HepG2 (cell line): ENCODE measurements around the gene GNG7. TPM values are rescaled to one million over a fixed set of nuclear protein-coding genes. Genes with fewer than 3 reads are reported as not detected.
A peak's percentile ranks its signal among the peaks of the same experiment; 100 is the strongest.

Experiments used
- CENPX ChIP-seq: sonication (generic); formaldehyde crosslinking; IDR thresholded peaks from 2 replicates; pipeline ENCODE4 v1.9.0; 2021; ENCODE audit warnings: mild to moderate bottlenecking, missing genetic modification reagents, moderate library complexity
- JUNB ChIP-seq: sonication (generic); formaldehyde crosslinking; IDR thresholded peaks from 2 replicates; pipeline ENCODE4 v1.8.0; 2022; ENCODE audit warnings: missing genetic modification reagents, mild to moderate bottlenecking, borderline replicate concordance
- MIXL1 ChIP-seq: IDR thresholded peaks from 2 replicates; pipeline ENCODE4 v1.6.1; 2016
- NPAS2 ChIP-seq: sonication (generic); formaldehyde crosslinking; IDR thresholded peaks from 2 replicates; pipeline ENCODE4 v1.8.0; 2022; ENCODE audit warnings: mild to moderate bottlenecking, missing genetic modification reagents, borderline replicate concordance
- NR2F2 ChIP-seq: IDR thresholded peaks from 2 replicates; pipeline ENCODE4 v1.6.1; 2012; ENCODE audit warnings: low read depth, inconsistent platforms, borderline replicate concordance
- RAD51 ChIP-seq: fragments of 450-650 bp; IDR thresholded peaks from 2 replicates; pipeline ENCODE4 v1.6.1; 2016; ENCODE audit warnings: borderline replicate concordance
- SMAD1 ChIP-seq: sonication (generic); formaldehyde crosslinking; IDR thresholded peaks from 2 replicates; pipeline ENCODE4 v1.4.0; 2020; ENCODE audit warnings: missing genetic modification reagents, low read depth, mild to moderate bottlenecking, borderline replicate concordance
- SPEN ChIP-seq: sonication (generic); formaldehyde crosslinking; IDR thresholded peaks from 2 replicates; pipeline ENCODE4 v1.5.1; 2020; ENCODE audit warnings: low read depth, mild to moderate bottlenecking, missing genetic modification reagents
- SSRP1 ChIP-seq: IDR thresholded peaks from 2 replicates; pipeline ENCODE4 v1.6.1; 2016; ENCODE audit warnings: control low read depth
- TRAFD1 ChIP-seq: sonication (generic); formaldehyde crosslinking; IDR thresholded peaks from 2 replicates; pipeline ENCODE4 v1.5.1; 2020; ENCODE audit warnings: missing genetic modification reagents, mild to moderate bottlenecking, borderline replicate concordance
- USF2 ChIP-seq, 2 experiments: sonication (generic) in 1 of 2; formaldehyde crosslinking in 1 of 2; IDR thresholded peaks; 2 replicates each; pipeline versions ENCODE4 v1.5.1 to v1.6.1; 2011 to 2020; ENCODE audit warnings: borderline replicate concordance in 1 of 2, low read depth in 1 of 2, low read length in 1 of 2, mild to moderate bottlenecking in 1 of 2, missing genetic modification reagents in 1 of 2, moderate library complexity in 1 of 2
- ZBED4 ChIP-seq: sonication (generic); formaldehyde crosslinking; IDR thresholded peaks from 2 replicates; pipeline ENCODE4 v1.4.0; 2020; ENCODE audit warnings: missing genetic modification reagents, borderline replicate concordance
- ZNF30 ChIP-seq: sonication (generic); formaldehyde crosslinking; IDR thresholded peaks from 2 replicates; pipeline ENCODE4 v1.5.0; 2020; ENCODE audit warnings: mild to moderate bottlenecking, missing genetic modification reagents
- ZNF34 ChIP-seq: sonication (generic); formaldehyde crosslinking; IDR thresholded peaks from 2 replicates; pipeline ENCODE4 v1.4.0; 2020; ENCODE audit warnings: mild to moderate bottlenecking, missing genetic modification reagents, borderline replicate concordance
- ZNF530 ChIP-seq: sonication (generic); formaldehyde crosslinking; IDR thresholded peaks from 2 replicates; pipeline ENCODE4 v1.5.0; 2020; ENCODE audit warnings: low read depth, mild to moderate bottlenecking, missing genetic modification reagents
- ZNF598 ChIP-seq: sonication (generic); formaldehyde crosslinking; IDR thresholded peaks from 2 replicates; pipeline ENCODE4 v1.5.1; 2020; ENCODE audit warnings: mild to moderate bottlenecking, missing genetic modification reagents, borderline replicate concordance
- ZNF629 ChIP-seq: sonication (generic); formaldehyde crosslinking; conservative IDR thresholded peaks from 2 replicates; pipeline ENCODE4 v1.5.0; 2020; ENCODE audit warnings: missing genetic modification reagents
- ZNF703 ChIP-seq: sonication (generic); formaldehyde crosslinking; IDR thresholded peaks from 2 replicates; pipeline ENCODE4 v1.5.1; 2020; ENCODE audit warnings: missing genetic modification reagents, mild to moderate bottlenecking, moderate library complexity, borderline replicate concordance
- ZNF776 ChIP-seq: sonication (generic); formaldehyde crosslinking; IDR thresholded peaks from 2 replicates; pipeline ENCODE4 v1.4.0; 2020; ENCODE audit warnings: mild to moderate bottlenecking, missing genetic modification reagents
- polyA plus RNA-seq, 8 experiments: library from polyadenylated mRNA; depleted of rRNA in 3 of 8; stranded (reverse) in 7 of 8; unstranded in 1 of 8; fragments of >200 nt; fragmentation: Illumina TruSeq in 4 of 8; extraction: Trizol in 4 of 8; gene quantifications; 2 replicates each; pipeline versions ENCODE4 v1.2.1 to v1.2.3, GENCODE V29; 2011 to 2016; ENCODE audit warnings: low read depth in 4 of 8, missing spikeins in 1 of 8, mixed read lengths in 1 of 8; ENCODE audit not compliant: insufficient read depth in 1 of 8
- total RNA-seq, 5 experiments: library from RNA; depleted of rRNA; stranded (reverse); fragments of >200 nt; fragmentation: Illumina TruSeq; extraction: Trizol; gene quantifications; 2 replicates each; pipeline ENCODE4 v1.2.3, GENCODE V29; 2016; ENCODE audit warnings: low read depth in 1 of 5

Gene GNG7
- total and polyA plus RNA-seq, 2 of the 13 experiments (the other 11 are each of a cell fraction or from before 2014, with no cell fraction given) = 1.4 to 3.3 TPM

GRCh38 chr19:2546128-2547032 lies 156.1 kb downstream of the GNG7 start (continued):
- TF ChIP-seq JUNB (no peak), ZNF703 (CRISPR knock-in tag) (peak; percentile 40; the same call in 1 of the 2 replicates), ZNF530 (no peak), CENPX (CRISPR knock-in tag) (no peak), SMAD1 (0 out of 2 replicates have a peak, but pooled peaks have one; percentile 43), RAD51 (peak; percentile 8; the same call in 1 of the 2 replicates), NR2F2 (peak; percentile 22; the same call in 1 of the 2 replicates), ZNF776 (no peak), TRAFD1 (CRISPR knock-in tag) (no peak), ZBED4 (CRISPR knock-in tag) (peak; percentile 91), NPAS2 (CRISPR knock-in tag) (no peak), USF2 (IDR thresholded peaks at IDR 0.05; ENCODE audit: low read depth, low read length) (0 out of 2 replicates have a peak, but pooled peaks have one; percentile 20), USF2 (CRISPR knock-in tag; IDR thresholded peaks at IDR 0.05; ENCODE audit: borderline replicate concordance) (peak; percentile 55; the same call in 1 of the 2 replicates), ZNF598 (CRISPR knock-in tag) (peak; percentile 89; the same call in 1 of the 2 replicates), ZNF34 (CRISPR knock-in tag) (no peak), MIXL1 (CRISPR knock-in tag) (no peak), SPEN (CRISPR knock-in tag) (peak; percentile 39; the same call in 1 of the 2 replicates), SSRP1 (CRISPR knock-in tag) (no peak; the same call in 1 of the 2 replicates), ZNF629 (CRISPR knock-in tag) (0 out of 2 replicates have a peak, but pooled peaks have one; percentile 22), ZNF30 (0 out of 2 replicates have a peak, but pooled peaks have one; percentile 54)
